Activated CD4-positive, alpha-beta T cell treated with anti-CD3 and anti-CD28 coated beads for 24 hours (primary cell): Measurements from ENCODE around the gene C16orf95.
A peak's percentile ranks its signal among the peaks of the same experiment; 100 is the strongest.
"Not testable (repeated sequence)": the region's sequence is repeated elsewhere in the genome, so short reads cannot be mapped to it uniquely, and the experiment has no call there.

Experiments
- DNase-seq, 2 donors: peaks; one replicate each; pipeline ENCODE4 v3.0.0-alpha.2; 2020; ENCODE audit warnings: low read depth in 2 of 2

C16orf95 gene

GRCh38 chr16:87291944-87292343, 25.2 kb downstream of the C16orf95 start:
- no peak for DNase-seq

DNA sequence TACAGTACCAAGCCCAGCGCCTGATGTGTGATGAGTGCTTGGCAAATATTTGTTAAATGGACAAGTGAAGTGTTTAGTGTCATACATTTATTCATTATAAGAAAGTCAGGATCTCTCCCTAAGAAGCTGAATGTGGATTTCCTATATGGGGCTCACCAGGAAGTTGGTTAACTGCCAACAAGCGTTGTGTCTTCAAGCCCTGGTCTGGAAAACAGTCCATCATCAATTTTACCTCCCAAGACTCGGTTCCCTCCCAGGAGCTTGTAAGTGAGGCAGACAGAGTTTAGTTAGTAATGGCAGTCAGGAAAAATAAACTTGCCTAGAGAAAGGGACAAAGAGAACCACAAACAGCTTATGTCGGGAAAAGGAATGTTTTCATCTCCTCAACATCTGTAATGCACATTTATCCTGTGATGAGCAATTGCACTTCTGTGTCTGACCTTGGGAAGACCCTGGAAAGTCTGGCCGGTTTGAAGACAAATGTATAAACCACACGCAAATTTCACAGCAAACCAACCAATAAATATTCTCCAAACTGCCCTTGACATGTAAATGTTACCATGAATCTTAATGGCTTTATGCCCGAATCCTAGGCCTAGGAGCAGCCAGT, 28.3 kb downstream of the C16orf95 start:
- no peak for DNase-seq

GRCh38 chr16:87286839-87287626, 30.2 kb downstream of the C16orf95 start:
- no peak for DNase-seq

DNA sequence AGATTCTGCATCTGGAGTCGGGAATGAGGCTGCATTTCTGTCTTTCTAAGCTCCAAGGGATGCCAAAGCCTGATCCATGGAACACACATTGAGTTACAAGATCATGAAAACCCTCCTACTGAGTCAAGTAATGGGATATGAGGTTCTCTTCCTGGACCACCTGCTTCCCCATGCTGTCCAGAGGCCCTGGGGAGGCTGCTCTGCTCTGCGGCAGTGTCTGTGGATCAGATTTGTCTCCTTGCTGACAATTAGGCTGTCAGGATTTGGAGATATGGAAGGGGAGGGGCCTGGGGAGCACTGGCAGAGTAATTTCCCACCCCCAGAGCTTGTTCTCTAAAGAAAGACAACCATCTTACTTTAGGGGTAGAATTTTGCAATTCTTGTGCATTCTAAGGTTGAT, 33.0 kb downstream of the C16orf95 start:
- no peak for DNase-seq

GRCh38 chr16:87279094-87279658, 38.0 kb downstream of the C16orf95 start:
- DNase-seq = no peak

GRCh38 chr16:87278191-87279093, 38.8 kb downstream of the C16orf95 start:
- peak; percentile 4 to 38 for DNase-seq

GRCh38 chr16:87276924-87277323, 40.3 kb downstream of the C16orf95 start:
- no peak for DNase-seq

DNA sequence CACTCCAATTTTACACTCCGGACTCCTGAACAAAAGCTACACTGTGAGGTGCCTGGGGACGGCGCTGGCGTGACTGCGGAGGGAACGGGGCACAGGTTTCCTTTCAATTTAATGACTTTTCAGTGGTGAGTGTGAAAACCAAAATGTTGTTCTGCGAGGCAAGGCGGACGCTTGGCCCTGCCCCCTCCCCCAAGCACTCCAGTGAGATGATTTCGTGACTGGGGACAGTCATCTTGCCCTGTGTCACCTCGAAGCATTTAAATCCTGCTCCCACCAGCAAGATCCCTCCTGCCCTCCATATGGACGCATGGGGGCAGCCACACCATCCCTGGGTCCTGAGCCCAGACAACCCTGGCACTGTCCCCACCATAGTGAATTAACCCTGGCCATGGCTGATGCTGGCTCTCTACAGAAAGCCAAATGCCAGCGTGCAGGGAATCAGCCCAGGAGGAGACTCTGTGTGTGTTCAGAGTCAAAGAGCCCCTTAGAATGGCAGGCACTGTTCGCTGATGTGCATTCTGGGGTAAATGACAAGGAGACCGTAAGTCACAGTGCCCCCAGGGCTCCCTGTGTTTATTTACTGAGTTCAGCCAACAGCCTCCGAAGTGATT, 41.0 kb downstream of the C16orf95 start:
- DNase-seq = no peak

DNA sequence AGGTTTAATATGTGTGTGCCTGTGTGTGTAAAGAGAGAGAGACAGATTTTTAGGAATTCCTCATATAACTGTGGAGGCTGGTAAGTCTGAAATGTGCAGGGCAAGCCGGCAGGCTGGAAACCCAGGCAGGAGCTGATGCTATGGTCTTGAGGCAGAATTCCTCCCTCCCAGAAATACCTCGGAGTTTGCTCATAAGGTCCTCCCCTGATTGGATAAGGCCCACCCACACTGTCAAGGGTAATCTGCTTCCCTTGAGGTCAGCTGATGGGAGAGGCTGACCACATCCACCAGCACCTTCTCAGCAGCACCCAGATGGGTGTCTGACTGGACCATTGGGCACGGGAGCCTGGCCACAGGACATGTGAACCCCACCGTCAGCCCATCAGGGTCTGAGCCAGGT, 42.4 kb downstream of the C16orf95 start:
- DNase-seq = no peak

DNA sequence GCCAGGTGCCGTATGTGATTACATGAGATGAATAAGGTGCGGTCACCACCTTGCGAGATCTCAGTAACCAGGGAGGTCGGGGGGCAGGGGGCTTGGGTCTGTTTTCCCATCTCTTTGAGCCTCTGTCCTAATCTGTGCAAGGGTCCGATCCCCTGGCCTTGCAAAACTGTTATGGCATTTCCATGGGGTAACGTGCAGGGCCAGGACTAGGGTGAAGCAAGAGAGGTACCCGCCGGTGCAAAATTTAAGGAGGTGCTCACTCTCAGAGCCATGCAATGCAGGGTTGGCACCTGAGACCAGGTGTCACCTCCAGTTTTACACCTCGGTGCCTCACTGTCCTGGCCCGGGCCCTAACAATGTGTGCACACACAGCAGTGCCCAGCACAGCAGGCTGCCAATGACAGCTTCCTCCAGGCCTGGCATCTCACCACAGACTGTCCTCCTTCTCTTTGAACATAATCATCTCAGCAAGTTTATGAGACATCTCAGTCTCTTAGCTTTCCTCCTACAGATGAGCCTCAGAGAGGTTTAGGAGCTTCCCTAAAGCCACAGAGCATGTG, 43.6 kb downstream of the C16orf95 start:
- no peak for DNase-seq

DNA sequence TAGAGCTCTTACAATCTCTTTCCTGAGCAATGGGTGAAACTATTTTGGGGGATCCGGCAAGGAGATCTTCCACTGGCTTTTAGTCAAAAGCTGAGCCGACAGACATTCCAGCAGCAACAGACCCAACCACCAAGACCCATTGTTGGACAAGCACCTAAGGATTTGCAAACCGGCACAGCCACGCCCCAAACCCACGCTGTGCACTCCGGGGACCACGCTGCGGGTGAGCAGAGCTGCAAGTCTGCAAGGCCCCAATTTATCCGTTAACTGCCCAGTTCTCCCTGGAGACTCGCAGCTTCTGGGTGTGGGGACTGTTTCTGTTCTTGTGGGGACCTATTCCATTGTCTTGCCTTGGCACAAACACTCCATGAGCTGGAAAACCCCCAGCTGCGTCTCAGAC, 45.9 kb downstream of the C16orf95 start:
- DNase-seq = no peak

- no peak for DNase-seq
Observed at GRCh38 chr16:87267566-87267965, 49.6 kb downstream of the C16orf95 start.

DNA sequence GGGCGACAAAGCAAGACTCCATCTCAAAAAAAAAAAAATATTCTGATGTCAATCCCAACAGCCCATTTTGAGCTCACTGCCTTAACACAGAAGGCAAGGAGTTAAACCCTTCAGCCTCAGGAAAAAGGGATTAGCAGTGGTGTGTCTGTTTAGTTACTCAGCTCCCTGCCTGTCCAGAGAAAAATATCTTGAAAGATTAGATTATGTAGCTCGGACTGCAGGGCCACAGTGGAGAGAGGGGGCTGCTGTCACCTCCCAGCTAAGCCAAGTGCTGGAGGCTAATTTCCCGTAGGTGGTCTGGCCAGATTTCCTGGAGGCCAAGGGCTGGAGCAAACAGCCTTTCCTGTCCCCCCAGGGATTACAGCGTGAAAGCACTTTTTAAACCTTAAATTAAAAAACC, 50.3 kb downstream of the C16orf95 start:
- no peak for DNase-seq

DNA sequence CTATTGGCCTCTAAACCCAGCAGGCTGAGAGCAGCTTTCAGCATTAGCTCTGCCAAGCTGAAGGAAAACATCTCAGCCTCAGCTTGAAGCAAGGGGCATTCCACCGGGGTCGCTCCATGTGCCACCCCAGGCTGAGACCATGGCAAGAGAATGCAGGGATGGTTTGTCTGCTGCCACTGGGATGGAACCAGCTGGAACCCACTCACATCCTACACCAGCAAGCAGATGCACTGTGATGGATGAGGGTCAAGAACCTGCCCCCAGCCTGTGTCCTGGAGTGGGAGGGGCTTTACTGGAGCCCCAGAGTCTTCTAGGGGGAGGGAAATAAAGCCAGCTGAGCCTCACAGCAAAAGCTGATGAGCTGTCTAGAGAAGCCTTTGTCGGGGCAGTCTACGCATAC, 51.9 kb downstream of the C16orf95 start:
- no peak for DNase-seq

DNA sequence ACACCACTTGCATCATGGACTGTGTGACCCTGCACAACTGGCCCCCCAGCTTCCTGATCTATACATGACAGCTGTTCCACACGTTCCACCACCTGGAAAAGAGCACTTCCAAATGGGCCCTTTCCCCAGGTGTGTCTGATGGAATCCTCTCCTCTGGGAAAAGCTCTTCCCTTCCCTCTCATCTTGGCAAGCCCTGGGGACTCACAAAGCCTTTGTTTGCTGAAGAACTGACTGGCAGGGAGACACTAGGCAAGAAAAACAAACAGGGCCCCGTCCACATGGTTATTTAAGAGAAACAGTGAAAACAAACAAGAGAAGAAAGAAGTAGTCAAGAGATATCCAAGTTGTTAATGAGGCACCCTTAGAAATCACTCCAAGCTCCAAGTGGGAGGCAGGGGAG, 52.6 kb downstream of the C16orf95 start:
- no peak for DNase-seq

DNA sequence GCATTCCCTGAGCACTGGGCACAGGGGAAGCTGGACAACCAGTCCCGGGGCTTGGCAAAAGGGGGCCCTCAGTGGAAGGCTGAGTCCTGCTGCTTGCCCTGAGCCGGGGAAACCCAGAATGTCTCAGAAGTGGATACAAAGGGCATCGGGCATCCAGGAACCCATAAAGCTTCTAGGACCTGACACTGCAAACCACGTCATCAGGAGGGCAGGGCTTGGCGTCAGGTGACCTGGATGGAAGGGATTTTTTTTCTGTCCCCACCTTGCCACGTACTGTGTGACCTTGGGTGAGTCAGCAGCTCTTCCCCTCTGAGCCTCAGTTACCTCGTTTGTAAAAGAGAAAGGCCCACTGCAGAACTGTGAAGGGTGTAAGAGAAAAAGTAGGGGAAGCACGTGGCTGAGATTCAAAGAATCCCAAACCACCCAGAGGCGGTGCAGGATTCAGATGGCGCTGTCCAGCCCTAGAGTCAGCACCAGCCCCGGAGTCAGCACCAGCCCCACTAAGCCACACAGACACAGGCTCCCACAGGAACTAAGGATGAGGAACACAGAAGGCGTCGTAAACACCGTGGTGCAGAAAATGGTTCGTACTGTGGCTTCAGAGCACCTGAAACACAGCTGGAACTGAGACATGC, 53.7 kb downstream of the C16orf95 start:
- no peak for DNase-seq

GRCh38 chr16:87259431-87259830, 57.8 kb downstream of the C16orf95 start:
- DNase-seq = no peak

DNA sequence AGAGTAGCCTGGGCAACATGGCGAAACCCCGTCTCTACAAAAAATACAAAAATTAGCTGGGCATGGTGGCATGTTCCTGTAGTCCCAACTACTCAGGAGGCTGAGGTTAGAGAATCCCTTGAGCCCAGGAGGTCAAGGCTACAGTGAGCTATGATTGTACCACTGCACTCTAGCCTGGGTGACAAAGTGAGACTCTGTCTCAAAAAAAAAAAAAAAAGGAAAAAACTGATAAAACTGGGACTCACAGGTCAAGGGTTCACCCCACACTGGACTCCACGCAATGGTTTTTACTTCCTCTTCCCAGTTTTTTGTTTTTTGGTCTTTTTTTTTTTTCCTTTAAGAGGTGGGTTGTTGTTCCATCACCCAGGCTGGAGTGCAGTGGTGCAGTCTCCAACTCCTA, 58.5 kb downstream of the C16orf95 start:
- not testable (repeated sequence) for DNase-seq

DNA sequence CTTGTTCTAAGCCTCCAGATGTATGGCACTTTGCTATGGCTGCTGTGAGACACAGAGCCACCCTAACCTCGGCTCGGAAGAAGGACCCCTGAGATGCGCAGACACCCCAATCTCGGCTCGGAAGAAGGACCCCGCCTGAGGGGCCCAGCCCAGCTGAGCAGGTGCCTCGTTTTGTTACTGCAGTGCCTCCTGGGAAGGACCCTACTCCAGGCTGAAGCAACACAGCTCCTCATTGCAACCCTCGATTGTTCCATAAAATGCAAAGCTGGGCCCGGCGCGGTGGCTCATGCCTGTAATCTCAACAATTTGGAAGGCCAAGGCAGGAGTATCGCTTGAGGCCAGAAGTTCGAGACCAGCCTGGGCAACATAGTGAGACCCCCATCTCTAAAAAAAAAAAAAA, 61.3 kb downstream of the C16orf95 start:
- no peak for DNase-seq

DNA sequence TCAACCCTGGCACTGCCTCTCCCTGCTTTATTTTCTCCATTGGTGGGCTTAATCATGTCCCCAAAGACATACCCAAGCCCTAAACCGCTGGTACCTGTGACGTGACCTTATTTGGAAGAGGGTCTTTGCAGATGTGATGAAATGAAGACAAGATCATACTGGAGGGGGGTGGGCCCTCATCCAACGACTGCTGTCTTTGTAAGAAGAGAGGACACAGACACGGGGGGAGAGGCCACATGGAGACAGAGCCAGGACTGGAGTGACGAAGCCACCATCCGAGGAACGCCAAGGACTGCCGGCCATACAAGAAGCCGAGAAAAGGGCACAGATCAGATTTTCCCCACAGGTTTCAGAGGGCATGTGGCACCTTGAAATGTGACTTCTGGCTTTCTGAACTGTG, 62.5 kb downstream of the C16orf95 start:
- no peak for DNase-seq

DNA sequence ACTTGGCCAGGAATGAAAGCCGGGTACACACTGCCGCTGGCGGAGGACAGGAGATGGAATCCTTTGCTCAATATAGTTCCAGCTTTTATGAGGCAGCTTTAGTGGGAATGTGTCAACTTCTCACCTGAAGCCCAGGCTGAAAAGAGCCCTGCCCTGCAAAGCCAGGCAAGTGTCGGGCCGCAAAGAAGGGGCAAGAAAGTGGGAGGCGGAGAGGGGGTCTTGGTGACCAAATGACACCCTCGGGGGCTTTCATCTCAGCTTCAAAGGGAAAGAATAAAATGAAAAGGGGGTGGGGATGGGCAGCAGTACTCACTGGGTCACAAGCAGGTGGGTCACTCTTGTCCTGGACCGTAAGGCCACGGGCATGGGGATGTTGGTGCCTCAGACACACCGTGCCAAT, 62.9 kb downstream of the C16orf95 start:
- DNase-seq = no peak
